Measurements from ENCODE around the gene RPA1. TPM values are rescaled to one million over a fixed set of nuclear protein-coding genes. Genes with fewer than 3 reads are reported as not detected.
A peak's percentile ranks its signal among the peaks of the same experiment; 100 is the strongest.

Gene RPA1
- total RNA-seq (10 to 100 TPM; 52.6 to 82.1 (median 75.2) TPM), polyA plus RNA-seq (10 to 100 TPM; 22.1 to 49.8 (median 22.7) TPM)
- long read RNA-seq, donor 1, full-length matches to known transcripts = 47 of 53 reads
- long read RNA-seq, donor 1, partial matches to known transcripts = 2 of 53 reads
- long read RNA-seq, donor 1, other reads (novel, unspliced or antisense) = 4 of 53 reads
- long read RNA-seq, donor 2, full-length matches to known transcripts = 109 of 139 reads
- long read RNA-seq, donor 2, partial matches to known transcripts = 19 of 139 reads
- long read RNA-seq, donor 2, other reads (novel, unspliced or antisense) = 11 of 139 reads

DNA sequence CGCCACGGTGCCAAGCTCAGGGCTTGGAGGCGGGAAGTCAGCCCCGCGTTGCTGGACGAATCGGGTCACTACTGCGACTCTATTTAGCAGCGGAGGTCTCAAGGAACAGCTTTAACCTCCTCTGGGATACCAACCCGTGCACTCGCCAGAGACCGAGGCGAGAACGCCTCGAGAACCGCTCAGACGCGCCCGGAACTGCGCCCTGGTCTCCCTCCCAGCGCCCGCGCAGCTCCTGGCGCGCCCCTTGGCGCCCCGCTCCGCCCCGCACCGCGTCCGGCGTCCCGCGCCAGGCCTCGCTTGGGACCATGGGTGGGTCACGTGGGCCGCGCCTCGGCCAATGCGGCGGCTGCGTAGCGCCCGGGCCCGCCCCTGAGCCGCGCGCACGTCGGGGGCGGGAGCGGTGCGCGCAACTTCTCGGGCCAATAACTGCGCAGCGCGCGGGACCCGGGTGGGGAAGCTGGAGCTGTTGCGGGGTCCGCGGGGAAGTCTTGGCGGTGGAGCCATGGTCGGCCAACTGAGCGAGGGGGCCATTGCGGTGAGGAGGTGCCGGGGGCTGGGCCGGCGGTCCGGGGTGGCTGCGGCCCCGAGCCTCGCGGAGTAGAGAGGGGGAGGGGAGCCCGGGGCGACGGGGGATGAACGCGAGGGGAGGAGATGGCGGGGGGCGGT, at the start of gene RPA1, which contains the start of gene SMYD4:
Gene RPA1 (plus strand): TSS at position 414 of the 666 bp plus-strand sequence. CDS start 89 bp downstream, at position 503.
Gene SMYD4 (minus strand): TSS at position 311 of the 666 bp plus-strand sequence. CDS start 1,908 bp downstream, outside the sequence.
- Histone ChIP-seq H3K27me3 (ENCODE audit: insufficient read depth in 3 of 3, low read length in 2 of 3) (no peaks in the 10 kb centered on the region), H3K4me1 (peaks cover 30% of the 10 kb centered on the region), H3K27ac (peak within 1 kb of the TSS; percentile 93), H3K9me3 (no peaks in the 10 kb centered on the region), H3K36me3 (ENCODE audit: insufficient read depth in 1 of 2, low read depth in 1 of 2) (peaks cover 0 to 31% of the 10 kb centered on the region in 2 donors), H3K4me3 (peak within 1 kb of the TSS; percentile 83)
- TF ChIP-seq CTCF (IDR thresholded peaks at IDR 0.05) = no peak
- peak; percentile 92 to 94 for DNase-seq
- intact Hi-C loops (cut with DNase I) = loop anchor here (2.0 to 5.0 kb wide), 2 partner anchors 33 to 41 kb away; no protein-coding TSS in a partner anchor
- peak; percentile 97 to 99 (median 98) for ATAC-seq
- 0% methylated on average over 45 to 83 of the region's 83 CpGs for WGBS, 3 donors

DNA sequence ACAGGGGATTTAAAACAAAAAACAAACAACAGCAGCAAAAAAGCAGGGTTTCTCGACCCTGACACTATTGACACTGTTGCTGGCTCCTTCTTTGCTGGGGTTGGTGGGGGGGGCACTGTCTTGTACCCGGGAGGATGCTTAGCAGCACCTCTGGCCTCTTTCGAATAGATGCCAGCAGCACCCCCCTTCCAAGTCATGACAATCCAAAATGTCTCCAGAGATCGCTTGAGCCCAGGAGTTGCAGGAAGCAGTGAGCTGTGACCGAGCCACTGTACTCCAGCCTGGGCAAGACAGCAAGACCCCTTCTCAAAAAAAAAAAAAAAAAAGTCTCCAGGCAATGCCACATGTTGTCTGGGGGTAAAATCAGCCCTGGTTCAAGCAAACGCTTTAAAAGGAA, 47.6 kb upstream of the RPA1 start:
- Histone ChIP-seq H3K36me3 (ENCODE audit: insufficient read depth in 1 of 2, low read depth in 1 of 2) (peaks cover 0 to 30% of the 10 kb centered on the region in 2 donors), H3K27me3 (ENCODE audit: insufficient read depth in 3 of 3, low read length in 2 of 3) (no peaks in the 10 kb centered on the region), H3K4me1 (peaks cover 66% of the 10 kb centered on the region), H3K27ac (peak overlapping the region; percentile 99), H3K4me3 (peak overlapping the region; percentile 58), H3K9me3 (no peaks in the 10 kb centered on the region)
- no peak for TF ChIP-seq CTCF (IDR thresholded peaks at IDR 0.05)
- peak; percentile 18 to 45 for DNase-seq
- ATAC-seq = no peak
- WGBS, 3 donors = 50 to 52% (median 52%) methylated on average over 6 of the region's 6 CpGs
- intact Hi-C loops (cut with DNase I) = loop anchor here (2.0 to 10.0 kb wide), 2 partner anchors 67 to 83 kb away; no protein-coding TSS in a partner anchor

GRCh38 chr17:1783271-1783670, 46.5 kb upstream of the RPA1 start:
- peaks cover 76% of the 10 kb centered on the region for H3K4me1 ChIP-seq
- TF ChIP-seq CTCF (IDR thresholded peaks at IDR 0.05) = no peak
- peak overlapping the region; percentile 99 for H3K27ac ChIP-seq
- H3K36me3 ChIP-seq (ENCODE audit: insufficient read depth in 1 of 2, low read depth in 1 of 2) = peaks cover 0 to 19% of the 10 kb centered on the region in 2 donors
- no peaks in the 10 kb centered on the region for H3K27me3 ChIP-seq (ENCODE audit: insufficient read depth in 3 of 3, low read length in 2 of 3)
- peak overlapping the region; percentile 58 for H3K4me3 ChIP-seq
- 19 to 60% (median 43%) methylated on average over 19 of the region's 19 CpGs for WGBS, 3 donors
- intact Hi-C loops (cut with DNase I) = loop anchor here (1.0 to 10.0 kb wide), 3 partner anchors 68 to 114 kb away; no protein-coding TSS in a partner anchor
- H3K9me3 ChIP-seq = no peaks in the 10 kb centered on the region
- ATAC-seq (peak; percentile 42 to 58 (median 56)), DNase-seq (peak; percentile 79 to 86)

- peaks cover 72% of the 10 kb centered on the region for H3K4me1 ChIP-seq
- TF ChIP-seq CTCF (IDR thresholded peaks at IDR 0.05) = peak; percentile 82
- no peaks in the 10 kb centered on the region for H3K27me3 ChIP-seq (ENCODE audit: insufficient read depth in 3 of 3, low read length in 2 of 3)
- DNase-seq (peak; percentile 87 to 93), ATAC-seq (peak; percentile 84 to 85 (median 85))
- H3K9me3 ChIP-seq = no peaks in the 10 kb centered on the region
- peak overlapping the region; percentile 99 for H3K27ac ChIP-seq
- H3K36me3 ChIP-seq (ENCODE audit: insufficient read depth in 1 of 2, low read depth in 1 of 2) = peaks cover 0 to 12% of the 10 kb centered on the region in 2 donors
- intact Hi-C loops (cut with DNase I) = loop anchor here (1.0 to 10.0 kb wide), 5 partner anchors 64 to 115 kb away; no protein-coding TSS in a partner anchor
- peak overlapping the region; percentile 58 for H3K4me3 ChIP-seq
- 32 to 38% (median 34%) methylated on average over 16 of the region's 16 CpGs for WGBS, 3 donors
Measured at GRCh38 chr17:1783834-1784611, 45.8 kb upstream of the RPA1 start.
